ENCODE data around the gene LAMA4.

The LAMA4 gene

GRCh38 chr6:112241820-112242429 is 12.4 kb downstream of the LAMA4 start:
- no peak for DNase-seq

DNA sequence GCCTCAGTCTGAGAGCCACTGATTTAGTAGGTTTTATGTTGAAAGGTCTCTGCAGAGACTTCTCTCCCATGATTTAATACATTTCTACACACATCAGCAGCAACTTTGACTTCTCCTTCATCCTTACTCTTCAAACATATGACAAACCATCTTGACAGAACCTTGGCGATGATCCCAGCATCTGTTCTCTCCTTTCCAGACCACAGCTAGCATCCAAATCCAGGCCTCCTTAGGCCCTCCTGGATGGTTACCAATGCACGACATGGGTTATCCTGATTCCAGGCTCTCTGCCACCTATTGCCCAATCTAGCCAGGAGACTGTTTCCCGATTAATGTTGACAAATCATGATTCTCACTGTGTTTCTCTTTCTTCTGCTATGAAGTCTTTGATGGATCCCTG is 16.8 kb downstream of the LAMA4 start:
- DNase-seq, result no peak

GRCh38 chr6:112237066-112237465 is 17.3 kb downstream of the LAMA4 start:
- no peak for DNase-seq

GRCh38 chr6:112235956-112236355 is 18.4 kb downstream of the LAMA4 start:
- no peak for DNase-seq

DNA sequence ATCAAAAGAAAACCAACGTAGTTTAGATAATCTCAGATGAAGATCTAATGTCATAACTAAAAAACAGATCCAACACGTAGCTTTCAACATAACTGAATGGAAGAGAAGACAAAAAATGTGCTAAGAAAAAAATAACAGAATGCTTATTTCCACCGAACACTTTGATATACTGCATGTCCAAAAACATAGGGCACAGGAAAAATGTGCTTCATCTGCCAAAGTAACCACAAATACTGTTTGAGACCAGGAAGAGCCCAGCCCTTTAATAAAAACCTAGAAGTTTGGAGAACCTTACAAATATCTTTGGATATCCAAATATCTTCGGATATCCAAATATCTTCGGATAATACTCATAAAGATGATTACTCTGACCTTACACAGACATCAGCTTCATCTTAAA is 19.8 kb downstream of the LAMA4 start:
- no peak for DNase-seq

- DNase-seq, result no peak
Observed at GRCh38 chr6:112233847-112234246, 20.5 kb downstream of the LAMA4 start.

DNA sequence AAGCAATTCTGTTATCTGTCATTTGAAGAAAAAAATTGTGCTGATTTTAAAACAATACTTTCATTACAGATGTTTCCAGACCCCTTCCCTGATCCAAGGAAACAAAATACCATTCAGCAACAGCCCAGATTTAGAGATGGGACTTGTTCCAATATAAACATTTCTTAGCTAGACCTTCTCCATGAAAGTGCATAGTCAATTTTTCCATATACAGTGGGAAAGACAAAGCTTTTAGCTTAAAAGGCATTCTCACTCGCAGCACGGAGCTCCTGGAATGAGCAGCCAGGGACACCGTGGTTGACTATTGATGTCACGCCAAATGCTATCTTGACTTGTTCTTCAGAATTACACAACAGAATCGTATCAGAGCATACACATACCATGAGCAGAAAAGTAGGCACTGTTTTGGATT is 21.5 kb downstream of the LAMA4 start:
- DNase-seq, result no peak

DNA sequence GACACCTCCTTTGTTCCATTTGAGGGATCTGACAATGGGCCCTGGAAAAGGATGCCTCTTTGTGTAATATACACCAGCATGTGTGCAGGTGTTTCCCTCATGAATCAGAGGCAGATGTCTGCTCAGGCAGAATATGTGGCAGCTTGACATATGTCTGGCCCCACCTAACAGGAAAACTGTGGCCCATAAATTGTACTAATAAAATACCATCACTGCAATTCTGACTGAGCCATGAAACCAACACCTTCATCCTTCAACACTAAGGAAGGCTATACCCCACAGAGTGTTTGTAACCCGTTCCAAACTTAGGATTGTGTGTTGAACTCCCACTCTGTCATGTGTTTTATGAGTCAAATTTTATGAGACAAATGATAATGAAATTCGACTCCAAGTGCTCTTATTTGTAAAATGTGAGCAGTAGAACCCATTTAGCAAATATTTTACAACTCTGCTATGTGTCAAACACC is 22.7 kb downstream of the LAMA4 start:
- DNase-seq, result no peak

DNA sequence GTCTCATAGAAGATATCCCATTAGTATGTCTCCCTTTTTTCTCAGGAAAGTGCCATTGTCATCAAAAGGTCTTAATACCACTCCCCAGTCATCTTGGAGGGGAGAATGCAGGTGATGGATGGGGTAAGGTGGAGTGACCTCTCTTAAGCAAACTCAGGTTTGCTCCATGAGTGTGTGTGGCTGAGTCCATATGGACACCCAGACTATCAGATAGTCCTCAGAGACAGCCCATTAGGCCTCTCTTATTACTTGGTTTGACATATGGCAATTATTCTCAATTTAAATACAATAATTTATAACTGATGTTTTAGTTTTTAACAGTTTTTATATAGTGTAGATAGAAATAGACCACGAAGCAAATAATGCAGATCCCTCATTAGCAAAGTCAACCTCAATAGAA is 23.2 kb downstream of the LAMA4 start:
- DNase-seq, result no peak

DNA sequence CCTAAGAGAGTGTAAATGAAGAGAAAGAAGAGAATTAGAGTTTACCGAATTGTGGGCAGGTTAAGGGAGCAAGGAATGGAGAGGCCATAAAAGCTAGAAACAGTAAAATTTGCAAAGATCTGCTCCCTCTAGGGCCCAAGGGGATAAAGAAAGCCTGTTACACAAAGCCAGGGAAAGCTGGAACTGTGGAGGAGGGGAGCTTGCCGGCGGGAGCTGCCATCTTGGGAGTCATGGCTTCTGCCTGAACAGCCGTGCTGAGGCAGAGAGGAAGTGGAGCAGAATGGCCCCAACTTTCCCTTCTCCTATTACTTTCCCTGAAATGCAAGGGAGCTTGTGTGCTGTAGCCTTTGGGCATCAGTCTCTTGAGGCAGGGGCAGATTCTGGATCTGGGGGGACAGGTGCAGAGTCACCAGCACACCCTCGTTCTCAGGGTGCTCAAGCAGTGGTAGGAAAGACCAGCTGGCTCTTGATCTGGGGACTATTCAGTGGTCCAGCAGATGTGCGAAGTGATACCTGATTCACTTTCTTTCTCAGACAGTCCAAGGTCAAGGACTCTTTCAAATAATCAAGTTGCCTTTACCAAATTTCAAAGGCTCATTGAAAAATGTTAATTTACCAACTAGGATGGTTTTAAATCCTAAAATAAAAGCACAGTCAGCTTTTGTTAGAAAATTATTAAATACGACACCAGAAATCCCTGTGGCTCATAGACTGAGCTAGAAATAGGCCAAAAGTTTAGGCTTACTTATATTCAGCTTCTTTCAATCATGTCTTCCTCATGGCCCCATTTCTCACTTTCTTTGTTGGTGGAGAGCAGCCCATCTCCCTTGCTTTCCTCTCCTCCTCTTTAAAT is 25.7 kb downstream of the LAMA4 start:
- DNase-seq, result no peak

GRCh38 chr6:112227992-112228391 is 26.4 kb downstream of the LAMA4 start:
- no peak for DNase-seq

DNA sequence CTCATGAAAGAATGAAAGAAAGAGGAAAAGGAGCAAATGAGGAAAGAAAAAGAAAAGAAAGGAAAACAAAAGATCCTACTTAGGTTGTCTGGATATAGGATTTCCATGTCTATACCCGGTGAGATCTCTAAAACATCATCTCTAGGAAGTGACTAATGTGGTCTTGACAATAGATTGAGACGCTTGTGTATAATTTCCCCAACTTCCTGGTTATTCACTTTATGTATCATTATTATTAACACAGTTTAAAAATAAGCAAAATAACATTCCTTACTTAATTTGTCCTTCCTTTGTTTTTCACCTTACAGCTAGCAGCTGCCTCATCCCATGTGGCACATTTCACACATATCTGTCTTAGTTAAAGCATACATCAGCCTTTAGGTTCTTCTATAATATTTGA is 27.0 kb downstream of the LAMA4 start:
- DNase-seq, result no peak

DNA sequence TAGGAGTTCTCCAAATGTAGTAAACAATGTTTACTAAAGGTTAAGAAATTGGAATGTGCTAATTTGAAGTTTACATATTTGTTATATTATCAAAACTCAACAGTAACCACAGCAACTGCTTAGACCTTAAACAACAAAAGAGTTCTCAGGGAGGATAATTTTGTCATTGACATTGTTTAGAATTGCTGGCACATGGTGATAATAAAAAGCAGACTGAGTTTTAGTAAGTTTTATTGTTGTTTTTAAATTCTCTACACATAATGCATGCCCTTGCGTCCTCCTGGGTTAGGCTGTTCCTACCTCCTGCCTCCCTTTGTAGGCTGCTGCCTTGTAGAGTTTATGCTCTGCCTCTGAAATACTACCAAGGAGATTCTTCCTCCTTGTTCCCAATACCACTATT is 28.7 kb downstream of the LAMA4 start:
- DNase-seq, result no peak

DNA sequence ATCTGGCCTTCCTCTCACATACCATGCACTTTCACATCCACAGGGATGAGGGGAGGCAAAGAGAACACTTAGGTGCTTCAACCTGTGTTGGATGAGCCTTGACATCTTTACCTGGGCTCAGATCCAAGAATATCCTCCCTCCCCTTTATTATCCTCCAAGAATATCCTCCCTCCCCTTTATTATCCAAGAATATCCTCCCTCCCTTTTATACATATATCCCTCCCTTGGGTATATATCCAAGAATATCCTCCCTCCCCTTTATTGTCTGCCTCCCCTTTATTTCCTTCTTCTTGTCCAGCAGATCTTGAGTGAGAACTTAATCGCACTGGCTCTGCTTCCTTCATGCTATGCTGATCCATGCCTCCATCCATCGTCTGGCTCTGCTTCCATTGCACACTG is 30.3 kb downstream of the LAMA4 start:
- DNase-seq, result no peak

- no peak for DNase-seq
Observed at GRCh38 chr6:112223070-112223861, 31.1 kb downstream of the LAMA4 start.

- DNase-seq, result no peak
Observed at GRCh38 chr6:112221981-112222852, 32.1 kb downstream of the LAMA4 start.

DNA sequence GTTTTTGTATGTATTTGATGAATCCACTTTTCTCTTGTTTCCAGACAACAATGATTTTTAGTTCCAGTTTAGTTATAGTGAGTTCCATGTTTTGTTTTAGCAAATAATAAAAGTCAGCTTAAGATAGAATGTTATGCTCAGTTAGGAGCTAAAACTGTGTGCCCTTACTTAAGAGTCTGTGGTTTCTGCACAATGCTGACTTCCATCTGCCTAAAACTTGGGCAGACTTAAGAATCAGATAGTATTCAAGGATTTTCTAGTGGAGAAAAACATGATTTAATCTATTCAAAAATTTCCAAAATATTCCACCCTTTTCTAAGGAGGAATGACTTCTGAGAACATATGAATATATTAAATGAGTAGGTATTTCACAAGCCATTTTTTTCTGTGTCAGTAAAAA is 32.8 kb downstream of the LAMA4 start:
- DNase-seq, result no peak

DNA sequence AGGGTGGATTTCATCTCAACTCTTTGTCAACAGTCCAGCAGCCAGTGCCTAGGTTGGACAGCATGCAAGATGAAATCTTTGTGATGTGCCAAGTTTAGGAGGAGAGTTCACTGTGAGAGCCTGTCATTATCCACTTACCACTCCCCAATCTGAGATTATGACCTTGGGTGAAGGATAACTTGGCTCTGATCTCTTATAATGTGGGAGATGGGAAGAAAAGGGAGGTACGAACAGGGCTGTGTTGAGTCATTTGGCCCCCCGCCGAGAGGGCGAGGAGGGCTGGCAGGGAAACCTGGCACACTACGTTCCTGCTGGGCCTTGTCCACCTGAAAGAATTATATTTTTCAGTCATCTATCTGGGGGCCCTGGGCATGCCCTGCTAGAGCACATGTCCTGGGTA is 35.8 kb downstream of the LAMA4 start:
- DNase-seq, result no peak

DNA sequence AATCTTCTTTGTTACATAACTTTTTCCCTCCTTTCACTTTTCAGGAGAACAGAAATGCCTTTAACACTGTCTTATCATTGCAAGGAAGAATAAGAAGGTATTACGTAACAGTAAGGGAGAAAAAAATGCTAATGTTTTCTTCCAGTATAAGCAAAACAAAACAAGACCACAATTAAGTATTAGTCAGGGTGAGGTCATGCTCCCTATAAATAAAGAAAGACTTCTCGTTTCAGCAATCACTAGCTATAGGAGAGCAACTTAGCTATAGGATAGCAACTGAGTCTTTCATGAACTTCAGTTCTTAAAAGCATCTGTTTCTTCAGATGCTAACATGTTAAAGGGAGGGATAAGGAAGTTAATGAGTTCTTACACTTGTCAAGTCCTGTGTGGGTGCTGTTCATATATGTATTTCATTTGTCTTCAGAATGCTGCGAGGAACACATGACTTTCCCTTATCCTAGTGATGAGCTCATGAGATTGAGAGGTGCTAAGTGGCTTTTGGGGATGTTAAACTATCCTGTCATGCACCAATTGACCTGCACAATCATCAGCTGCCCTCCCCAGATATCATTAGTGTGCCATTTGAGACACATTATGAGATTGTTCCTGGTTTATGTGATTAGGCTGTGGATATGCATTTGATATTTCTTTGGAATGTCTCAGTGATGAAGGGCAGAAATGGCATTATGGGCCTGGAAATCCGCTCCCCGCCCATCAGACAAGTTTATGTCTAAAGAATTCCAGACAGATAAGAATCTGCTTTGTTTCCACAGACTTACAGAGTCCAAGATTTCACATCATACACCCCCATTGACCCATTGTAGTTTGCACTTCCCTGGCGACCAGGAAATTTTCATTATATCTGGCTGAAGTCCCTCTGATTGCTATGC is 37.5 kb downstream of the LAMA4 start:
- no peak for DNase-seq

DNA sequence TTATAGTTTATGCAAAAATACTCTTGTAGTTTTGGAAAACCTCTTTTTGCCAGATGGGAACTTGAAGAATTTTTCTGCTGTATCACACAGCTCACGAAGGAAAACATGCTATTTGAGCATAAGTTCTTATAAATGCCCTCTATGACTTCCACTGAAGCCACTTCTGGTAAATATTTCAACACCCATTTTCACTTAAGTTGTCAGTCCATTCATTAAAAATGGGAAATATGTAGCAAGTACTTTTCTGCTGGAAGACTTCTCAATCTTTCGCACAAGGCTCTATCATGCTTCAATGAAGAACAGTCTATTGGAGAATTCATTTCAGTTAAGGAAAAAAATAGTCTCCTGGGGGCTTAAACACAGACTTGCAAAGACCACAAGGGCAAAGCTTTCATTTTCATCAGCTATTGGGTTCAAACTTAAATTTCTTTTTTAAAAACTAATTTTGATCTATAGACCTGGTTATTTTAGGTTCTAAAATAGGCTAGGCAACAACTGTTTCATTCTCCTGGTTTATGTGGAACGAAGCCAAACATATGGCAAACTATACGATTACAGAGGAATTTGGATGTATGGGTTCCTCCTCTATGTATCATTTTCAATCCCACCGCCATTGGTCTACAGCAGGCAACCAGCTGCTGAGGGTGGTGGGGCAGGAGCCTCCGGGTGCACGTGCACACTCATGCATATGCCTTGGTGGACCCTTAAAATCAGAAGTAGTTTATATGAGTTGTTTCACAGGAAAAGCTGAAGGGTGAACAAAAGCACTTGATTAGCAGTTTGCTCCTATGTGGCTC is 38.7 kb downstream of the LAMA4 start:
- DNase-seq, result no peak

Data from activated gamma-delta T cell (primary cell).